ENCODE data around the gene ZBTB8B. TPM values are rescaled to one million over a fixed set of nuclear protein-coding genes. Genes with fewer than 3 reads are reported as not detected.

The ZBTB8B gene
- total RNA-seq, result under 0.01 TPM in 2 replicates

GRCh38 chr1:32464716-32465577, at the start of gene ZBTB8B:
TSS of gene ZBTB8B (plus strand) at chr1:32465072. CDS start at chr1:32470625, 5,553 bp downstream.

Other genes starting within 250 kb of the ZBTB8B start
- gene TMEM234, start 242.7 kb upstream of the ZBTB8B start, total RNA-seq, result 18.0 and 18.6 TPM in 2 replicates
- gene EIF3I, start 242.7 kb upstream of the ZBTB8B start, total RNA-seq, result 309 and 330 TPM in 2 replicates
- 1.3 and 2.9 TPM in 2 replicates for gene FAM167B, start 217.8 kb upstream of the ZBTB8B start, total RNA-seq
- gene LCK, start 213.8 kb upstream of the ZBTB8B start, total RNA-seq, result not detected in 2 replicates
- gene HDAC1, start 173.0 kb upstream of the ZBTB8B start, total RNA-seq, result 101 TPM in 2 replicates
- 173 and 204 TPM in 2 replicates for gene MARCKSL1, start 128.8 kb upstream of the ZBTB8B start, total RNA-seq
- gene FAM229A, start 102.6 kb upstream of the ZBTB8B start, total RNA-seq, result 1.8 and 2.0 TPM in 2 replicates
- gene TSSK3, start 102.5 kb upstream of the ZBTB8B start, total RNA-seq, result 0.19 and 0.98 TPM in 2 replicates
- 60.4 and 65.8 TPM in 2 replicates for gene BSDC1, start 70.6 kb upstream of the ZBTB8B start, total RNA-seq
- 8.6 and 9.1 TPM in 2 replicates for gene ZBTB8A, start 74.4 kb downstream of the ZBTB8B start, total RNA-seq
- 17.0 and 35.8 TPM in 2 replicates for gene ZBTB8OS, start 185.5 kb downstream of the ZBTB8B start, total RNA-seq
- gene RBBP4, start 186.1 kb downstream of the ZBTB8B start, total RNA-seq, result 131 and 166 TPM in 2 replicates
- gene SYNC, start 237.7 kb downstream of the ZBTB8B start, total RNA-seq, result 9.8 and 12.3 TPM in 2 replicates